H1 (cell line): ENCODE data around the gene LPP. TPM values are rescaled to one million over a fixed set of nuclear protein-coding genes. Genes with fewer than 3 reads are reported as not detected.

Experiments
- CBX8 ChIP-seq: fragments of 300-800, 300-1000 bp; sonication (generic); IDR thresholded peaks from 2 replicates; pipeline ENCODE4 v1.7.1; 2016; ENCODE audit warnings: low read depth, low read length, borderline replicate concordance
- SP1 ChIP-seq: IDR thresholded peaks from 2 replicates; pipeline ENCODE4 v1.6.1; 2011; ENCODE audit warnings: low read depth, low read length
- SRF ChIP-seq: IDR thresholded peaks from 2 replicates; pipeline ENCODE4 v1.6.1; 2011; ENCODE audit warnings: mild to moderate bottlenecking, low read depth, low read length, moderate library complexity
- TAF7 ChIP-seq: optimal IDR thresholded peaks from 2 replicates; pipeline ENCODE3; 2011; ENCODE audit warnings: low read depth, mild to moderate bottlenecking, inconsistent platforms, low read length, moderate library complexity, borderline replicate concordance
- YY1 ChIP-seq: IDR thresholded peaks from 2 replicates; pipeline ENCODE4 v1.6.1; 2011; ENCODE audit warnings: low read depth, mild to moderate bottlenecking, low read length
- polyA plus RNA-seq, 7 experiments: library from polyadenylated mRNA; depleted of rRNA in 3 of 7; stranded (reverse) in 5 of 7; unstranded in 2 of 7; fragments of >200 nt in 5 of 7; fragments of 200-250 nt in 2 of 7; gene quantifications; 1 replicate in 5 of 7; 2 replicates in 1 of 7; 4 replicates in 1 of 7; pipeline versions ENCODE4 v1.2.1 to v1.2.3, GENCODE V29; 2011 to 2013; ENCODE audit warnings: missing spikeins in 2 of 7, mixed read lengths in 2 of 7
- total RNA-seq: library from RNA; stranded (reverse); fragmentation: NEBNext Ultra II Directional; extraction: Animal tissue kit (Norgen Biotek cat#: 25700); gene quantifications from 2 replicates; pipeline ENCODE4 v1.2.1, GENCODE V29; 2021
- TF ChIP-seq, protein P1 (sequence below): fragments of 300-600 bp; sonication (generic); IDR thresholded peaks from 2 replicates; pipeline ENCODE4 v1.7.1; 2012; ENCODE audit warnings: low read length, moderate library complexity, mild to moderate bottlenecking, inconsistent platforms; ENCODE audit not compliant: insufficient replicate concordance

The LPP gene
- total and polyA plus RNA-seq, 2 of the 8 experiments (the other 6 are each of a cell fraction or from before 2014, with no cell fraction given) = 10.0 to 53.3 TPM

DNA sequence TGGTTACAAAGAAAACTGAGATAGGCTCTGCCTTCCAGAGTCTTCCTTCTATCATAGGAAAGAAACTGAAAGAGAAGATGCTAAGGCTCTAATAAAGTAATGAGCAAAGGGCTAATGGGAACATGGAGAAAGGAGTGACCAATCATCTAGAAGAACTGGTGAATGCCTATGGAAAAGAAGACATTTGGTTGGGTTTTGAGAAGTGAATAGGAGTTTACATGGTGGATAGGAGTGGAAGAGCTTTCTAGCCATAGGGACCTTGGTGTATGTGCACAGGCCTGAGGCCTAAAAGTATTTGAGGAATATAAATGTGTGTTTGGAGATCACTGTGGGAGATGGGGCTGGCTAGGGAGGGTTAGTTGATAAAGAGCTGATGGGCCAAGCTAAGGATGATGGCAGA is 6.8 kb downstream of the LPP start (continued):
- TF ChIP-seq, protein P1, sequence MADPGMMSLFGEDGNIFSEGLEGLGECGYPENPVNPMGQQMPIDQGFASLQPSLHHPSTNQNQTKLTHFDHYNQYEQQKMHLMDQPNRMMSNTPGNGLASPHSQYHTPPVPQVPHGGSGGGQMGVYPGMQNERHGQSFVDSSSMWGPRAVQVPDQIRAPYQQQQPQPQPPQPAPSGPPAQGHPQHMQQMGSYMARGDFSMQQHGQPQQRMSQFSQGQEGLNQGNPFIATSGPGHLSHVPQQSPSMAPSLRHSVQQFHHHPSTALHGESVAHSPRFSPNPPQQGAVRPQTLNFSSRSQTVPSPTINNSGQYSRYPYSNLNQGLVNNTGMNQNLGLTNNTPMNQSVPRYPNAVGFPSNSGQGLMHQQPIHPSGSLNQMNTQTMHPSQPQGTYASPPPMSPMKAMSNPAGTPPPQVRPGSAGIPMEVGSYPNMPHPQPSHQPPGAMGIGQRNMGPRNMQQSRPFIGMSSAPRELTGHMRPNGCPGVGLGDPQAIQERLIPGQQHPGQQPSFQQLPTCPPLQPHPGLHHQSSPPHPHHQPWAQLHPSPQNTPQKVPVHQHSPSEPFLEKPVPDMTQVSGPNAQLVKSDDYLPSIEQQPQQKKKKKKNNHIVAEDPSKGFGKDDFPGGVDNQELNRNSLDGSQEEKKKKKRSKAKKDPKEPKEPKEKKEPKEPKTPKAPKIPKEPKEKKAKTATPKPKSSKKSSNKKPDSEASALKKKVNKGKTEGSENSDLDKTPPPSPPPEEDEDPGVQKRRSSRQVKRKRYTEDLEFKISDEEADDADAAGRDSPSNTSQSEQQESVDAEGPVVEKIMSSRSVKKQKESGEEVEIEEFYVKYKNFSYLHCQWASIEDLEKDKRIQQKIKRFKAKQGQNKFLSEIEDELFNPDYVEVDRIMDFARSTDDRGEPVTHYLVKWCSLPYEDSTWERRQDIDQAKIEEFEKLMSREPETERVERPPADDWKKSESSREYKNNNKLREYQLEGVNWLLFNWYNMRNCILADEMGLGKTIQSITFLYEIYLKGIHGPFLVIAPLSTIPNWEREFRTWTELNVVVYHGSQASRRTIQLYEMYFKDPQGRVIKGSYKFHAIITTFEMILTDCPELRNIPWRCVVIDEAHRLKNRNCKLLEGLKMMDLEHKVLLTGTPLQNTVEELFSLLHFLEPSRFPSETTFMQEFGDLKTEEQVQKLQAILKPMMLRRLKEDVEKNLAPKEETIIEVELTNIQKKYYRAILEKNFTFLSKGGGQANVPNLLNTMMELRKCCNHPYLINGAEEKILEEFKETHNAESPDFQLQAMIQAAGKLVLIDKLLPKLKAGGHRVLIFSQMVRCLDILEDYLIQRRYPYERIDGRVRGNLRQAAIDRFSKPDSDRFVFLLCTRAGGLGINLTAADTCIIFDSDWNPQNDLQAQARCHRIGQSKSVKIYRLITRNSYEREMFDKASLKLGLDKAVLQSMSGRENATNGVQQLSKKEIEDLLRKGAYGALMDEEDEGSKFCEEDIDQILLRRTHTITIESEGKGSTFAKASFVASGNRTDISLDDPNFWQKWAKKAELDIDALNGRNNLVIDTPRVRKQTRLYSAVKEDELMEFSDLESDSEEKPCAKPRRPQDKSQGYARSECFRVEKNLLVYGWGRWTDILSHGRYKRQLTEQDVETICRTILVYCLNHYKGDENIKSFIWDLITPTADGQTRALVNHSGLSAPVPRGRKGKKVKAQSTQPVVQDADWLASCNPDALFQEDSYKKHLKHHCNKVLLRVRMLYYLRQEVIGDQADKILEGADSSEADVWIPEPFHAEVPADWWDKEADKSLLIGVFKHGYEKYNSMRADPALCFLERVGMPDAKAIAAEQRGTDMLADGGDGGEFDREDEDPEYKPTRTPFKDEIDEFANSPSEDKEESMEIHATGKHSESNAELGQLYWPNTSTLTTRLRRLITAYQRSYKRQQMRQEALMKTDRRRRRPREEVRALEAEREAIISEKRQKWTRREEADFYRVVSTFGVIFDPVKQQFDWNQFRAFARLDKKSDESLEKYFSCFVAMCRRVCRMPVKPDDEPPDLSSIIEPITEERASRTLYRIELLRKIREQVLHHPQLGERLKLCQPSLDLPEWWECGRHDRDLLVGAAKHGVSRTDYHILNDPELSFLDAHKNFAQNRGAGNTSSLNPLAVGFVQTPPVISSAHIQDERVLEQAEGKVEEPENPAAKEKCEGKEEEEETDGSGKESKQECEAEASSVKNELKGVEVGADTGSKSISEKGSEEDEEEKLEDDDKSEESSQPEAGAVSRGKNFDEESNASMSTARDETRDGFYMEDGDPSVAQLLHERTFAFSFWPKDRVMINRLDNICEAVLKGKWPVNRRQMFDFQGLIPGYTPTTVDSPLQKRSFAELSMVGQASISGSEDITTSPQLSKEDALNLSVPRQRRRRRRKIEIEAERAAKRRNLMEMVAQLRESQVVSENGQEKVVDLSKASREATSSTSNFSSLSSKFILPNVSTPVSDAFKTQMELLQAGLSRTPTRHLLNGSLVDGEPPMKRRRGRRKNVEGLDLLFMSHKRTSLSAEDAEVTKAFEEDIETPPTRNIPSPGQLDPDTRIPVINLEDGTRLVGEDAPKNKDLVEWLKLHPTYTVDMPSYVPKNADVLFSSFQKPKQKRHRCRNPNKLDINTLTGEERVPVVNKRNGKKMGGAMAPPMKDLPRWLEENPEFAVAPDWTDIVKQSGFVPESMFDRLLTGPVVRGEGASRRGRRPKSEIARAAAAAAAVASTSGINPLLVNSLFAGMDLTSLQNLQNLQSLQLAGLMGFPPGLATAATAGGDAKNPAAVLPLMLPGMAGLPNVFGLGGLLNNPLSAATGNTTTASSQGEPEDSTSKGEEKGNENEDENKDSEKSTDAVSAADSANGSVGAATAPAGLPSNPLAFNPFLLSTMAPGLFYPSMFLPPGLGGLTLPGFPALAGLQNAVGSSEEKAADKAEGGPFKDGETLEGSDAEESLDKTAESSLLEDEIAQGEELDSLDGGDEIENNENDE = no peak
- TF ChIP-seq SP1 = no peak
- TF ChIP-seq CBX8 = no peak
- TF ChIP-seq YY1 = no peak
- no peak for TF ChIP-seq TAF7
- no peak for TF ChIP-seq SRF
